K562 (cell line): Measurements from ENCODE around the gene ZMAT3. TPM values are rescaled to one million over a fixed set of nuclear protein-coding genes. Genes with fewer than 3 reads are reported as not detected.
"Not testable (repeated sequence)": the region's sequence is repeated elsewhere in the genome, so short reads cannot be mapped to it uniquely, and the experiment has no call there.

Experiments
- ATAC-seq: fragments of 200-7000 bp; cut with Tn5 transposase; 3 replicates; pipeline ENCODE4 v1.9.1; 2020; ENCODE audit warnings: moderate library complexity
- BruUV-seq: library from RNA; stranded (reverse); fragments of 400-500 nt; replicated peaks from 2 replicates; lab custom pipeline; 2021; lab: Mats Ljungman, UMichigan
- CTCF ChIA-PET: fragments of 300-600 bp; formaldehyde crosslinking; extraction: SDS; loops from one replicate; lab custom pipeline; 2021; ENCODE audit warnings: low intra/inter-chr PET ratio; lab: Yijun Ruan, JAX
- POLR2A ChIA-PET: fragments of 300-600, 350-650 bp; sonication (Branson Sonifier 250); formaldehyde crosslinking; extraction: SDS; loops from one replicate; lab custom pipeline; 2021; ENCODE audit warnings: antibody characterized with exemption, inconsistent platforms; lab: Yijun Ruan, JAX
- DNase-seq, 4 experiments: peaks; one replicate each; pipeline versions ENCODE4 v3.0.0 to v3.0.0-alpha.2; 2011 to 2018; ENCODE audit warnings: low spot score in 3 of 4, mixed read lengths in 3 of 4; ENCODE audit errors: extremely low read depth in 1 of 4
- FAIRE-seq: peaks from 2 replicates; lab custom pipeline; 2011; peaks lifted over from hg19 to GRCh38; lab: Jason Lieb, UNC
- H2AFZ ChIP-seq: 2 replicates; pipeline ENCODE4 v1.6.0; 2011; ENCODE audit warnings: low read depth, low read length, control low read depth, inconsistent platforms
- H3K27ac ChIP-seq: fragments of 200-600 bp; 3 replicates; pipeline ENCODE4 v1.8.0; 2011; ENCODE audit warnings: low read depth, mild to moderate bottlenecking, control low read depth, inconsistent platforms, low read length, moderate library complexity, mixed read lengths; ENCODE audit errors: extremely low read depth
- H3K27me3 ChIP-seq, 2 experiments: fragments of 300-600 bp in 1 of 2; 2 replicates in 1 of 2; 3 replicates in 1 of 2; pipeline versions ENCODE4 v1.6.0 to v1.8.0; 2011; ENCODE audit warnings: inconsistent platforms in 2 of 2, low read length in 2 of 2, mild to moderate bottlenecking in 1 of 2, mixed read lengths in 1 of 2, moderate library complexity in 1 of 2; ENCODE audit not compliant: control insufficient read depth in 2 of 2, insufficient read depth in 2 of 2
- H3K36me3 ChIP-seq: fragments of 300-600 bp; 3 replicates; pipeline ENCODE4 v1.8.0; 2011; ENCODE audit warnings: mild to moderate bottlenecking, low read length, inconsistent platforms; ENCODE audit not compliant: control insufficient read depth, insufficient read depth
- H3K4me1 ChIP-seq, 2 experiments: fragments of 200-600 bp in 1 of 2; replicated peaks in 1 of 2; 2 replicates in 1 of 2; 3 replicates in 1 of 2; pipeline versions ENCODE4 v1.5.1 to v1.8.0; 2011; ENCODE audit warnings: inconsistent platforms in 2 of 2, low read length in 2 of 2, mild to moderate bottlenecking in 1 of 2, mixed read lengths in 1 of 2, moderate library complexity in 1 of 2; ENCODE audit not compliant: control insufficient read depth in 2 of 2, insufficient read depth in 2 of 2
- H3K4me2 ChIP-seq: 2 replicates; pipeline ENCODE4 v1.6.1; 2011; ENCODE audit warnings: low read length, control low read depth, inconsistent platforms, mixed read lengths; ENCODE audit not compliant: insufficient read depth
- H3K4me3 ChIP-seq: fragments of 200-600 bp; sonication (generic), shearing (Covaris generic); 2 replicates; pipeline ENCODE4 v1.5.1; 2016; ENCODE audit warnings: control low read depth, inconsistent platforms
- H3K79me2 ChIP-seq: fragments of 200-600 bp; 3 replicates; pipeline ENCODE4 v1.8.0; 2011; ENCODE audit warnings: low read length, inconsistent platforms; ENCODE audit not compliant: control insufficient read depth, insufficient read depth
- H3K9ac ChIP-seq, 2 experiments: 2 replicates each; pipeline versions ENCODE4 v1.6.0 to v1.6.1; 2011; ENCODE audit warnings: low read depth in 2 of 2, low read length in 2 of 2, control low read depth in 1 of 2, inconsistent platforms in 1 of 2, mild to moderate bottlenecking in 1 of 2, mixed read lengths in 1 of 2; ENCODE audit not compliant: insufficient read depth in 1 of 2
- H3K9me1 ChIP-seq: one replicate; pipeline ENCODE4 v1.6.0; 2011; ENCODE audit warnings: inconsistent platforms, mild to moderate bottlenecking, low read length, moderate library complexity; ENCODE audit not compliant: control insufficient read depth, insufficient read depth
- H3K9me3 ChIP-seq: replicated peaks from 2 replicates; pipeline ENCODE4 v1.5.1; 2011; ENCODE audit warnings: low read depth, low read length, inconsistent platforms; ENCODE audit not compliant: control insufficient read depth, insufficient read depth
- H4K20me1 ChIP-seq: replicated peaks from 2 replicates; pipeline ENCODE4 v1.6.1; 2011; ENCODE audit warnings: low read length, inconsistent platforms, mixed read lengths; ENCODE audit not compliant: control insufficient read depth, insufficient read depth
- LCOR ChIP-seq: sonication (generic); formaldehyde crosslinking; IDR thresholded peaks from 2 replicates; pipeline ENCODE4 v1.8.0; 2022; ENCODE audit warnings: mild to moderate bottlenecking, missing genetic modification reagents
- TFAM ChIP-seq: fragments of 250-450 bp; sonication (Bioruptor Pico); conservative IDR thresholded peaks from 2 replicates; pipeline ENCODE4 v1.5.0; 2021; ENCODE audit warnings: mild to moderate bottlenecking, moderate library complexity
- ZBTB8A ChIP-seq: fragments of 450-650 bp; IDR thresholded peaks from 2 replicates; pipeline ENCODE4 v1.6.1; 2018; ENCODE audit warnings: mild to moderate bottlenecking, moderate library complexity; ENCODE audit not compliant: partially characterized antibody
- ZC3H8 ChIP-seq: fragments of 450-650 bp; IDR thresholded peaks from 2 replicates; pipeline ENCODE4 v1.6.1; 2017
- ZFP36 ChIP-seq: fragments of 150-350 bp; IDR thresholded peaks from 2 replicates; pipeline ENCODE4 v1.6.1; 2018; ENCODE audit warnings: low read length, low read depth; ENCODE audit not compliant: partially characterized antibody
- WGBS: fragments of 100-300 bp; shearing (Covaris generic); methylation state at CpG from one replicate; pipeline ENCODE4 v1.1.6; 2016; ENCODE audit warnings: low coverage, mixed read lengths; ENCODE audit not compliant: insufficient coverage; ENCODE audit errors: missing lambda C conversion rate; 5-methylcytosine and 5-hydroxymethylcytosine counted together
- in situ Hi-C: fragments of 300-500 bp; cut with MboI; formaldehyde crosslinking; loops from 4 replicates; pipeline ENCODE4 v1.15.0; 2018; ENCODE audit warnings: inconsistent platforms, mixed read lengths
- intact Hi-C: fragments of 100-400 bp; cut with micrococcal nuclease; formaldehyde crosslinking; loops from 2 replicates; pipeline ENCODE4 v1.14.2; 2022
- polyA plus RNA-seq, 8 experiments: library from polyadenylated mRNA; depleted of rRNA in 4 of 8; stranded (reverse) in 5 of 8; unstranded in 3 of 8; fragments of >200 nt; fragmentation: Nextera tagmentation in 2 of 8; fragmentation: Illumina TruSeq in 1 of 8; extraction: Ambion mirVana in 2 of 8; extraction: Trizol in 1 of 8; gene quantifications; 2 replicates each; pipeline versions ENCODE4 v1.2.1 to v1.2.3, GENCODE V29; 2011 to 2014; ENCODE audit warnings: inconsistent platforms in 1 of 8, missing spikeins in 1 of 8
- total RNA-seq, 7 experiments: library from RNA; depleted of rRNA in 6 of 7; stranded (reverse); fragments of >200 nt in 6 of 7; fragmentation: Illumina TruSeq in 2 of 7; extraction: Trizol in 2 of 7; gene quantifications; 2 replicates each; pipeline versions ENCODE4 v1.2.1 to v1.2.3, GENCODE V29; 2011 to 2021; ENCODE audit warnings: low replicate concordance in 1 of 7

The ZMAT3 gene
- total and polyA plus RNA-seq, 9 of the 15 experiments (the other 6 are each of a cell fraction or from before 2014, with no cell fraction given): 0.87 to 5.1 (median 3.9) TPM

DNA sequence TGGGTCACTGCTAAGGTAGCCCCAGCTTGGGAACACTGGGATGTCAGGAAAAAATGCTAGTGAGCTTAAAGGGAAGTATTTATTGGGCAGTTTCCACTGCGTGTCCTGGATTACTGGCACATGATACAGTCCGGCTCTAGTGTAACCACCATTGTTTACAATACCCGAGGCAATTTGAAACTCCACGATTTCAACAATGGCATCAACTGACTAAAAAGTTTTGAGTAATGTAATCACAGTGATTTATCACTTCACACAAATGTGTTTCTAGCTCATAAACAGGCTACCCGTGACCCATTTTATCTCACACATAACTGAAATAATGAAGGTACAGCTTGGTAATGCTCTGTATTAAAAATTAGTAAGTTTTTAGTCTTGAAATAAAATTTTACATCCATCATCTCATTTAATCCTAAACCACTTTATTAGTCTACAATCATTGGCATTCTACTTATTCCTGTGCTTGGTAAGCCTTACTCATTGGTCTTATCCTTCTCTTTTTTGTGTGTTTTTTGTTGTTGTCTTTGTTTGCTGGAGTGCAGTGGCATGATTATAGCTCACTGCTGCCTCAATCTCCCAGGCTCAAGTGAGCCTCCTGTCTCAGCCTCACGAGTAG is 7.6 kb downstream of the ZMAT3 start:
- no TSS peak for BruUV-seq
- FAIRE-seq: no peak

DNA sequence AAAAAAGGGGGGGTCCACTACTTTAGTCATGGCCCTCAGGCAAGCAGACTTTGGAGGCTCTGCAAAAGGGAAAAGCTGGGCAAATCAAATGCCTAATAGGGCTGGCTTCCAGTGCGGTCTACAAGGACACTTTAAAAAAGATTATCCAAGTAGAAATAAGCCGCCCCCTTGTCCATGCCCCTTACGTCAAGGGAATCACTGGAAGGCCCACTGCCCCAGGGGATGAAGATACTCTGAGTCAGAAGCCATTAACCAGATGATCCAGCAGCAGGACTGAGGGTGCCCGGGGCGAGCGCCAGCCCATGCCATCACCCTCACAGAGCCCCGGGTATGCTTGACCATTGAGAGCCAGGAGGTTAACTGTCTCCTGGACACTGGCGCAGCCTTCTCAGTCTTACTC is 15.3 kb downstream of the ZMAT3 start:
- intact Hi-C loops (no loop called here), in situ Hi-C loops (no loop called here)
- BruUV-seq: no TSS peak
- Histone ChIP-seq H4K20me1 (no peaks in the 10 kb centered on the region), H3K36me3 (0 out of 3 replicates have a peak, but pooled peaks cover 2% of the 10 kb centered on the region), H3K27ac (no peak overlapping the region), H2AFZ (no peak overlapping the region), H3K9me1 (no peaks in the 10 kb centered on the region), H3K4me1 (no peaks in the 10 kb centered on the region), H3K79me2 (no peaks in the 10 kb centered on the region), H3K9me3 (no peaks in the 10 kb centered on the region), H3K9ac (no peak overlapping the region), H3K4me3 (no peak overlapping the region), H3K4me2 (no peak overlapping the region), H3K27me3 (no peaks in the 10 kb centered on the region)
- ATAC-seq (no peak), DNase-seq (no peak), FAIRE-seq (no peak)
- POLR2A ChIA-PET: no interaction called here
- WGBS: 89% methylated on average over 7 of the region's 8 CpGs
- TF ChIP-seq ZBTB8A: no peak
- CTCF ChIA-PET: no interaction called here

More for the DNA sequence above, 7.6 kb downstream of the ZMAT3 start:
- Histone ChIP-seq H3K4me2 (no peak overlapping the region), H4K20me1 (no peaks in the 10 kb centered on the region), H2AFZ (no peak overlapping the region), H3K9me3 (no peaks in the 10 kb centered on the region), H3K4me3 (no peak overlapping the region), H3K36me3 (peaks cover 18% of the 10 kb centered on the region; the same call in 2 of the 3 replicates), H3K9ac (no peak overlapping the region), H3K4me1 (no peaks in the 10 kb centered on the region; a peak in 1 of 5 replicates), H3K9me1 (no peaks in the 10 kb centered on the region), H3K27ac (no peak overlapping the region), H3K79me2 (peaks cover 4% of the 10 kb centered on the region; the same call in 1 of the 3 replicates), H3K27me3 (no peaks in the 10 kb centered on the region)
- ChIA-PET CTCF (no interaction called here), POLR2A (interaction anchor here (1.6 kb wide), 1 partner anchor 29 kb away, joined by 4 read pairs; no protein-coding TSS in a partner anchor)
- in situ Hi-C loops (no loop called here), intact Hi-C loops (no loop called here)
- 57% methylated on average over 6 of the region's 6 CpGs for WGBS
- no peak for TF ChIP-seq ZFP36
- TF ChIP-seq ZC3H8: no peak
- no peak for TF ChIP-seq LCOR (CRISPR knock-in tag)
- TF ChIP-seq TFAM: no peak
- no peak for DNase-seq
- no peak for ATAC-seq

GRCh38 chr3:179054565-179054964 is 17.0 kb downstream of the ZMAT3 start:
- FAIRE-seq, in situ Hi-C loops, H3K9me3 ChIP-seq, H3K9me1 ChIP-seq, CTCF ChIA-PET, H3K27ac ChIP-seq, H2AFZ ChIP-seq, H3K36me3 ChIP-seq, POLR2A ChIA-PET, H3K27me3 ChIP-seq, intact Hi-C loops, DNase-seq, ATAC-seq, H4K20me1 ChIP-seq, H3K4me2 ChIP-seq, H3K4me3 ChIP-seq, H3K79me2 ChIP-seq, BruUV-seq, H3K4me1 ChIP-seq, H3K9ac ChIP-seq: not testable (repeated sequence)
- WGBS: 79% methylated on average over 12 of the region's 13 CpGs
